ENCODE measurements around the gene FBXW8.

The FBXW8 gene

GRCh38 chr12:116982791-116983411 lies 72.2 kb downstream of the FBXW8 start:
- DNase-seq (ENCODE audit: extremely low read depth, low read depth), result peak; percentile 80
- no peak for TF ChIP-seq CTCF (IDR thresholded peaks at IDR 0.05; ENCODE audit: low read depth, low read length)

DNA sequence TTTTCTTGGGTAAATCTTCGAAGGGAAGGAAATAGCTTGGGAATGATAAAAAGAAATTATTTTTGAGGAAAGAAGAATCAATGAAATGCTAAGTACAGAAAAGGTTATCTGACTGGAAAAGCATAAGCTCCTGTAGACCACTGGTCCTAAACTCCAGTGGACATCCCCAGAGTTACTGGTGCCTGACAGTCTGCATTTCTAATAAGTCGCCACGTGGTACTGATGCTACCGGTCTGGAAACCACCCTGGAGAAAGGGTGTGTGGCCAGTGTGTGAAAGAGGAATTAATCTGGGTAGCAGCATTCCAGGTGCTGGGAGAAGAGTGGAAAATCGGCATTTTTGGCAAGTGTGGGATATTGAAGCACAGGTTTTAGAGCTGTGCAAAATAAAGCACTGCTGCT lies 73.3 kb downstream of the FBXW8 start:
- no peak for TF ChIP-seq CTCF (IDR thresholded peaks at IDR 0.05; ENCODE audit: low read depth, low read length)
- DNase-seq (ENCODE audit: extremely low read depth, low read depth), result no peak

DNA sequence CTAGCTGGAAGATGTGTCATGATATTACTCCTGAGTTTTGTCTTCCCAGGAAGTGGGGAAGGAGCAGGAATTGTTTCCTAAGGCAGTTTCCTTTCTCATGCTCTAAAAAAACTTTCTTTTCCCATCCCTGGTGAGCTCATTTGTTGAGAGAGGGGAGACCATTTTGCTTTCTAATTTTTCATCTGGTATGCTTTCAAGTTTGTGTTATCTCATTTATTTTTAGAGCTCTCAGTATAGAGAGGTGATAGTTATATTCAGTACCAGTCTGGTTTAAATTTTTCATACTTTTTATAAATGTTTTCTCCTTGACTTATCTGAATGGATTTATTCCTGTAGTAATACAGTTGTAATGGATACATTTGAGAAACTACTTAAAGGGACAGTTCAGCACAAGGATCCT lies 79.6 kb downstream of the FBXW8 start:
- no peak for TF ChIP-seq CTCF (IDR thresholded peaks at IDR 0.05; ENCODE audit: low read depth, low read length)
- DNase-seq (ENCODE audit: extremely low read depth, low read depth), result no peak

GRCh38 chr12:116990971-116991966 lies 80.5 kb downstream of the FBXW8 start:
- DNase-seq (ENCODE audit: extremely low read depth, low read depth), result no peak
- no peak for TF ChIP-seq CTCF (IDR thresholded peaks at IDR 0.05; ENCODE audit: low read depth, low read length)

- no peak for TF ChIP-seq CTCF (IDR thresholded peaks at IDR 0.05; ENCODE audit: low read depth, low read length)
- no peak for DNase-seq (ENCODE audit: extremely low read depth, low read depth)
Observed at GRCh38 chr12:116996093-116996492, 85.3 kb downstream of the FBXW8 start.

DNA sequence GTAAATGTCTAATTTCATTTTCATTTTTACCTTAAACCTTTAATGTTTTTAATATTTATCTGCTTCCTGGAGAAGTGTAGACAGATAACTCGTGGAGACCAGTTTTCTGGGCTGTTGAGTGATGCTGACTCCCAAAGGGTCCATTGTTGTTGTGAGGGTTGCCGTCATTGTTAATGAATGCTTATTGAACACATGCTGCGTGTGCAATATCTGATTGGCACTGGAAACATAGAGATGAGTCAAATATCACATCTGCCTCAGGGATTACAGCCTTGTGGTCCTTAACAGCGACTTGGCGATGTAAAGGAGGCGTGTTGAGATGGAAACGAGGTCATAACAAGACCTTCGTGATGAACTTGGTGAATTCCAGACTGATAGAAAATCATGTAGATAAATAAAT lies 85.9 kb downstream of the FBXW8 start:
- TF ChIP-seq CTCF (IDR thresholded peaks at IDR 0.05; ENCODE audit: low read depth, low read length), result no peak
- DNase-seq (ENCODE audit: extremely low read depth, low read depth), result no peak

DNA sequence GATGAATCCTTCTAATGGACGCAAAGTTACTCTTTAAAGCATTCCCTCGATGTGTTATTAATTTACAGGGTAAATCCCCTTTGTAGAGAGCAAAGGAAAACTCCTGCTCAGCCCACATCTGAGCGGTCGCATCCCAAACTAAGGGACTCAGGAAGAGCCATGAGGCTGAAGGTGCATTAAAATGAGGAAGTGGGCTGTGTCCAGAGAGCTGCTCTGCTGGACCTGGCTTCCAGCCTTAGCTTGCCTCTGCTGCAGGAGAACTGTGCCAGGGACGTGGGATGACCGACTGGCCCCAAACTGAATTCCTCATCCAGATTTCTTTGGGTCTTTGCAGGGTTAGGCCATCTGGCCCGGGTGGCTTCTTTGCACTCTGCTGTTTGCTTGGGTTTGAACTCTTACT lies 88.3 kb downstream of the FBXW8 start:
- no peak for TF ChIP-seq CTCF (IDR thresholded peaks at IDR 0.05; ENCODE audit: low read depth, low read length)
- no peak for DNase-seq (ENCODE audit: extremely low read depth, low read depth)
